HG03469 (cell line): ENCODE data around the gene TSTD1.
"Not testable (repeated sequence)": the region's sequence is repeated elsewhere in the genome, so short reads cannot be mapped to it uniquely, and the experiment has no call there.

Experiments used
- ATAC-seq: cut with Tn5 transposase; IDR thresholded peaks from one replicate; pipeline ENCODE4 v1.9.1; 2021; ENCODE audit warnings: mild to moderate bottlenecking, moderate library complexity, moderate number of reproducible peaks; ENCODE audit not compliant: unreplicated experiment

The TSTD1 gene

GRCh38 chr1:161039154-161039545 lies 386 bp upstream of the TSTD1 start:
- no peak for ATAC-seq

GRCh38 chr1:161037661-161038522 lies 872 bp downstream of the TSTD1 start:
- ATAC-seq: no peak

GRCh38 chr1:161033751-161034150 lies 5.0 kb downstream of the TSTD1 start:
- no peak for ATAC-seq

GRCh38 chr1:161032409-161032808 lies 6.4 kb downstream of the TSTD1 start:
- no peak for ATAC-seq

GRCh38 chr1:161031874-161032273 lies 6.9 kb downstream of the TSTD1 start:
- no peak for ATAC-seq

- not testable (repeated sequence) for ATAC-seq
Measured at GRCh38 chr1:161029466-161029865, 9.3 kb downstream of the TSTD1 start.

GRCh38 chr1:161026954-161027353 lies 11.8 kb downstream of the TSTD1 start:
- not testable (repeated sequence) for ATAC-seq

- ATAC-seq: not testable (repeated sequence)
Measured at GRCh38 chr1:161022432-161022831, 16.3 kb downstream of the TSTD1 start.

- no peak for ATAC-seq
Measured at GRCh38 chr1:161021970-161022353, 16.8 kb downstream of the TSTD1 start.

- peak; percentile 69 for ATAC-seq
Measured at GRCh38 chr1:161021165-161021969, 17.4 kb downstream of the TSTD1 start.

- ATAC-seq: peak; percentile 17
Measured at GRCh38 chr1:161020509-161021164, 18.1 kb downstream of the TSTD1 start, which contains the start of gene F11R. Gene F11R, minus strand, starts transcription at chr1:161021152. Its CDS starts 79 bp downstream, at chr1:161021073.

GRCh38 chr1:161019751-161020495 lies 18.8 kb downstream of the TSTD1 start:
- no peak for ATAC-seq

- ATAC-seq: not testable (repeated sequence)
Measured at GRCh38 chr1:161019111-161019660, 19.6 kb downstream of the TSTD1 start.

GRCh38 chr1:161018631-161018930 lies 20.2 kb downstream of the TSTD1 start:
- ATAC-seq: no peak

- no peak for ATAC-seq
Measured at GRCh38 chr1:161017756-161018630, 20.8 kb downstream of the TSTD1 start.

- ATAC-seq: not testable (repeated sequence)
Measured at GRCh38 chr1:161017181-161017580, 21.6 kb downstream of the TSTD1 start.

- not testable (repeated sequence) for ATAC-seq
Measured at GRCh38 chr1:161016683-161017082, 22.1 kb downstream of the TSTD1 start.

GRCh38 chr1:161013488-161014230 lies 25.1 kb downstream of the TSTD1 start:
- no peak for ATAC-seq

GRCh38 chr1:161013131-161013487 lies 25.7 kb downstream of the TSTD1 start:
- ATAC-seq: no peak
